HFFc6 (cell line): Measurements from ENCODE around the gene DCLK1. TPM values are rescaled to one million over a fixed set of nuclear protein-coding genes. Genes with fewer than 3 reads are reported as not detected.

Experiments
- DNase-seq: peaks from one replicate; pipeline ENCODE4 v3.0.0-alpha.2; 2018
- H3K27ac Mint-ChIP-seq: 2 replicates; pipeline ENCODE4 v1.8.0; 2020; ENCODE audit warnings: mild to moderate bottlenecking, mixed read lengths
- H3K27me3 Mint-ChIP-seq: 2 replicates; pipeline ENCODE4 v1.8.0; 2021; ENCODE audit warnings: mild to moderate bottlenecking, moderate library complexity, mixed read lengths; ENCODE audit not compliant: insufficient read depth
- H3K36me3 Mint-ChIP-seq: 2 replicates; pipeline ENCODE4 v1.8.0; 2021; ENCODE audit warnings: low read depth, mixed read lengths
- H3K4me1 Mint-ChIP-seq: 2 replicates; pipeline ENCODE4 v1.8.0; 2020; ENCODE audit warnings: low read depth, mixed read lengths
- H3K4me3 Mint-ChIP-seq: 2 replicates; pipeline ENCODE4 v1.8.0; 2020; ENCODE audit warnings: mild to moderate bottlenecking, moderate library complexity, mixed read lengths
- H3K9me3 Mint-ChIP-seq: 2 replicates; pipeline ENCODE4 v1.8.0; 2020; ENCODE audit warnings: mild to moderate bottlenecking, mixed read lengths
- CTCF ChIP-seq: fragments of 200-600 bp; sonication (generic); IDR thresholded peaks from 2 replicates; pipeline ENCODE4 v1.5.0; 2021; ENCODE audit warnings: antibody characterized with exemption, mild to moderate bottlenecking
- total RNA-seq, 6 experiments: library from RNA; stranded (reverse); fragmentation: NEBNext Ultra II Directional; extraction: Animal tissue kit (Norgen Biotek cat#: 25700); gene quantifications; 2 replicates in 1 of 6; 3 replicates in 5 of 6; pipeline ENCODE4 v1.2.3, GENCODE V29; 2021

DCLK1 gene
- total RNA-seq, 6 experiments from 2014 or later, result not detected

GRCh38 chr13:35865341-35866240 is 265.6 kb downstream of the DCLK1 start:
- DNase-seq, result no peak
- no peak overlapping the region for H3K27ac Mint-ChIP-seq
- no peak overlapping the region for H3K4me3 Mint-ChIP-seq
- H3K9me3 Mint-ChIP-seq, result no peaks in the 10 kb centered on the region
- TF ChIP-seq CTCF, result no peak
- no peaks in the 10 kb centered on the region; the same call in 1 of the 2 replicates for H3K4me1 Mint-ChIP-seq
- peaks cover 9% of the 10 kb centered on the region for H3K27me3 Mint-ChIP-seq
- H3K36me3 Mint-ChIP-seq, result no peaks in the 10 kb centered on the region; the same call in 1 of the 2 replicates

GRCh38 chr13:35860661-35861060 is 270.5 kb downstream of the DCLK1 start:
- Mint-ChIP-seq H3K36me3 (no peaks in the 10 kb centered on the region; the same call in 1 of the 2 replicates), H3K4me1 (peaks cover 20% of the 10 kb centered on the region), H3K9me3 (no peaks in the 10 kb centered on the region), H3K27me3 (peaks cover 19% of the 10 kb centered on the region), H3K4me3 (no peak overlapping the region), H3K27ac (no peak overlapping the region)
- DNase-seq, result no peak
- TF ChIP-seq CTCF, result no peak

DNA sequence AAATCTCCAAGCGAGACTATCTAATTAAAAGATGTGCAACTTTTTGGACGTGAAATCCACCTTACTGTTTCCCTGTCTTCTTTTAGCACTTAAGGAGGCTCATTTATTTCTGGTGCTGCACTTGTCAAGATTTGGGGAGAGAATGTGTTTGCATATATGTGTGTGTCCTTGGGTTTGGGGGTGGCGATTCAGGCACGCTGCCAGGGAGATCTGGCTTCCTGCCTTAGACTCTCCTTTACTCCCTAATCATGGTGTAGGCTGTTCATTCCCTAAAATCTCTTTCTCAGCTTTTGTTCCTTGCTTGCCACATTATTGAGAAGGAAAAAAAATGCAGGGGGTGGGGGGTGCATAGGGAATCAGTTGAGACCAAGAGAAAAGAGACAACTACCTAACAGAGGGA is 271.2 kb downstream of the DCLK1 start:
- DNase-seq, result no peak
- H3K4me3 Mint-ChIP-seq, result no peak overlapping the region
- H3K4me1 Mint-ChIP-seq, result peaks cover 27% of the 10 kb centered on the region
- TF ChIP-seq CTCF, result no peak
- H3K27me3 Mint-ChIP-seq, result peaks cover 19% of the 10 kb centered on the region
- H3K9me3 Mint-ChIP-seq, result no peaks in the 10 kb centered on the region
- no peak overlapping the region for H3K27ac Mint-ChIP-seq
- H3K36me3 Mint-ChIP-seq, result no peaks in the 10 kb centered on the region; the same call in 1 of the 2 replicates

DNA sequence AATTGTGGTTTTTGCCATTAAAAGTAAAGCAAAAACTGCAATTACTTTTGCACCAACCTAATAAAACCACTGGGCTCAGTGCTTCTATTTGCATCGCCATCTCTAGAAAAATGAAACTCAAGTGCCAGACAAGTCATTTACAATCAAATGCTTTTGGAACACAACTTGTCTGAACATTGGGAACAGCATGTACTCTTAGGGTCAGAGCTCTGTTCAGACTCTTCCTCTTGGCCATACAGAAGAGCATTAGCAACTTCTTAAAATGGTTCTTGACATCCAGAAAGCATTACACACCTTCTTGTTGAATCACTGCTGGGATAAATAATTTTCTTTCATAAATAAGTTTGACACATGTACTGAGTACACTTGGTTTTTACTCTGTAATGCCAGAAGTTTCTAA is 272.5 kb downstream of the DCLK1 start:
- Mint-ChIP-seq H3K4me1 (peaks cover 27% of the 10 kb centered on the region), H3K4me3 (no peak overlapping the region), H3K27ac (no peak overlapping the region), H3K36me3 (no peaks in the 10 kb centered on the region; the same call in 1 of the 2 replicates), H3K27me3 (peaks cover 19% of the 10 kb centered on the region), H3K9me3 (no peaks in the 10 kb centered on the region)
- DNase-seq, result no peak
- no peak for TF ChIP-seq CTCF

DNA sequence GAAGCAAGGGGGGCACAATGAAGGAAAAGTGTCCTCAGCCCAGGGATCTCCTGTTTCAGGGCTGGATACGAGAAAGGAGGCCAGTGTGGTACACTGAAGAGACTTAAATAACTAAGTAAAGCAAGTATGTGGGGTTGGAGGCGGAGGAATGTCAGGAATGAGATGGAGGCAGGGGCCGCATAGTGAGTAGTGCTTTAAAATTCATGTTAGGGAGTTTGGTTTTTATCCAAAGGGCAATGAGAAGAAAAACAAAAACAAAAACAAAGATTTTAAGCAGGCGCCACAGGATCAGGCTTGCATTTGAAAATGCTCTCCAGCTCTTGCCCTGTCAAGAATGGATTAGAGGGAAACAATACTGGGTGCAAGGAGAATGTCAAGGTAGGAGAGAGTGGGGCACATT is 273.4 kb downstream of the DCLK1 start:
- Mint-ChIP-seq H3K27ac (no peak overlapping the region), H3K36me3 (no peaks in the 10 kb centered on the region; the same call in 1 of the 2 replicates), H3K4me3 (no peak overlapping the region; the same call in 1 of the 2 replicates), H3K27me3 (peaks cover 19% of the 10 kb centered on the region), H3K4me1 (peaks cover 27% of the 10 kb centered on the region), H3K9me3 (no peaks in the 10 kb centered on the region)
- TF ChIP-seq CTCF, result no peak
- DNase-seq, result no peak
